SK-N-SH (cell line): ENCODE data around the gene THEM5. TPM values are rescaled to one million over a fixed set of nuclear protein-coding genes. Genes with fewer than 3 reads are reported as not detected.

Source experiments
- CTCF ChIA-PET: fragments of 300-600, 350-600 bp; formaldehyde crosslinking; extraction: SDS; loops from one replicate; lab custom pipeline; 2021; lab: Yijun Ruan, JAX
- POLR2A ChIA-PET: fragments of 350-600 bp; sonication (Branson Sonifier 250); formaldehyde crosslinking; extraction: SDS; loops from one replicate; lab custom pipeline; 2020; ENCODE audit warnings: antibody characterized with exemption, inconsistent platforms; lab: Yijun Ruan, JAX
- DNase-seq: peaks from one replicate; pipeline ENCODE4 v3.0.0; 2012
- H2AFZ ChIP-seq: fragments of 200-600 bp; sonication (generic); 2 replicates; pipeline ENCODE4 v1.8.1; 2016; ENCODE audit warnings: antibody characterized with exemption, mild to moderate bottlenecking, low read depth
- H3F3A ChIP-seq: fragments of 200-600 bp; sonication (generic); replicated peaks from 2 replicates; pipeline ENCODE3; 2016; ENCODE audit warnings: antibody characterized with exemption, mild to moderate bottlenecking; ENCODE audit not compliant: insufficient read depth
- H3K27ac ChIP-seq, 2 experiments: fragments of 200-500 bp in 1 of 2; fragments of 200-600 bp in 1 of 2; sonication (Bioruptor generic) in 1 of 2; sonication (generic), shearing (Covaris generic) in 1 of 2; 2 replicates each; pipeline versions ENCODE4 v1.5.1 to v1.6.1; 2014 to 2016; ENCODE audit warnings: low read depth in 2 of 2, inconsistent platforms in 1 of 2, low read length in 1 of 2, mild to moderate bottlenecking in 1 of 2, mixed read lengths in 1 of 2
- H3K27me3 ChIP-seq: fragments of 200-600 bp; sonication (generic), shearing (Covaris generic); 2 replicates; pipeline ENCODE4 v1.6.1; 2016; ENCODE audit warnings: mixed run types; ENCODE audit not compliant: insufficient read depth
- H3K36me3 ChIP-seq, 2 experiments: fragments of 200-500 bp in 1 of 2; fragments of 200-600 bp in 1 of 2; sonication (Bioruptor generic) in 1 of 2; sonication (generic) in 1 of 2; replicated peaks in 1 of 2; 2 replicates each; pipeline versions ENCODE3 to v1.5.1; 2014 to 2016; ENCODE audit warnings: low read length in 1 of 2, mild to moderate bottlenecking in 1 of 2; ENCODE audit not compliant: insufficient read depth in 2 of 2, control insufficient read depth in 1 of 2
- H3K4me1 ChIP-seq, 2 experiments: fragments of 200-500 bp in 1 of 2; fragments of 200-600 bp in 1 of 2; sonication (Bioruptor generic) in 1 of 2; sonication (generic), shearing (Covaris generic) in 1 of 2; 2 replicates each; pipeline versions ENCODE4 v1.5.1 to v1.6.1; 2014 to 2016; ENCODE audit warnings: low read depth in 1 of 2, low read length in 1 of 2, mixed run types in 1 of 2; ENCODE audit not compliant: insufficient read depth in 2 of 2, control insufficient read depth in 1 of 2
- H3K4me2 ChIP-seq: fragments of 200-600 bp; sonication (generic), shearing (Covaris generic); 2 replicates; pipeline ENCODE4 v1.6.1; 2017; ENCODE audit warnings: mixed run types
- H3K4me3 ChIP-seq, 2 experiments: fragments of 200-500 bp in 1 of 2; fragments of 200-600 bp in 1 of 2; sonication (Bioruptor generic) in 1 of 2; sonication (generic), shearing (Covaris generic) in 1 of 2; 2 replicates each; pipeline versions ENCODE4 v1.5.1 to v1.8.1; 2014 to 2016; ENCODE audit warnings: low read depth in 2 of 2, inconsistent platforms in 1 of 2, low read length in 1 of 2, mild to moderate bottlenecking in 1 of 2, mixed read lengths in 1 of 2, moderate library complexity in 1 of 2
- H3K79me2 ChIP-seq: fragments of 200-600 bp; sonication (generic); 2 replicates; pipeline ENCODE4 v1.8.1; 2017; ENCODE audit warnings: mild to moderate bottlenecking; ENCODE audit not compliant: insufficient read depth
- H3K9ac ChIP-seq: fragments of 200-600 bp; sonication (generic); 2 replicates; pipeline ENCODE4 v1.6.1; 2017; ENCODE audit warnings: mixed run types
- H3K9me2 ChIP-seq: fragments of 200-600 bp; sonication (generic); 2 replicates; pipeline ENCODE4 v1.6.1; 2017; ENCODE audit warnings: mixed run types
- H3K9me3 ChIP-seq: fragments of 200-600 bp; sonication (generic); 2 replicates; pipeline ENCODE4 v1.6.1; 2017; ENCODE audit warnings: mixed run types, mild to moderate bottlenecking, moderate library complexity
- H4K20me1 ChIP-seq: fragments of 200-600 bp; sonication (generic); 2 replicates; pipeline ENCODE4 v1.6.1; 2017; ENCODE audit warnings: mild to moderate bottlenecking, mixed run types; ENCODE audit not compliant: insufficient read depth
- ELF1 ChIP-seq: IDR thresholded peaks from 2 replicates; pipeline ENCODE4 v1.4.0; 2012
- EP300 ChIP-seq, 2 experiments: IDR thresholded peaks; 2 replicates each; pipeline versions ENCODE4 v1.4.0 to v1.6.1; 2012; ENCODE audit warnings: borderline replicate concordance in 1 of 2, low read depth in 1 of 2, low read length in 1 of 2
- FOSL2 ChIP-seq: IDR thresholded peaks from 2 replicates; pipeline ENCODE4 v1.4.0; 2012; ENCODE audit warnings: low read depth, mild to moderate bottlenecking, moderate library complexity, borderline replicate concordance
- FOXM1 ChIP-seq: IDR thresholded peaks from 2 replicates; pipeline ENCODE4 v1.4.0; 2012; ENCODE audit warnings: low read depth, mild to moderate bottlenecking
- GABPA ChIP-seq: IDR thresholded peaks from 2 replicates; pipeline ENCODE4 v1.4.0; 2012; ENCODE audit warnings: low read depth, mild to moderate bottlenecking
- IRF3 ChIP-seq: fragments of 150-350 bp; IDR thresholded peaks from 2 replicates; pipeline ENCODE4 v1.6.1; 2016; ENCODE audit warnings: mild to moderate bottlenecking, low read depth, low read length
- MXI1 ChIP-seq: IDR thresholded peaks from 2 replicates; pipeline ENCODE4 v1.6.1; 2012; ENCODE audit warnings: mild to moderate bottlenecking, low read depth, low read length, improper control_type of control experiment
- PBX3 ChIP-seq: IDR thresholded peaks from 2 replicates; pipeline ENCODE4; 2012
- POLR2AphosphoS5 ChIP-seq: IDR thresholded peaks from 2 replicates; pipeline ENCODE4 v1.6.1; 2012; ENCODE audit warnings: low read depth, low read length
- RAD21 ChIP-seq: IDR thresholded peaks from 2 replicates; pipeline ENCODE4 v1.6.1; 2012; ENCODE audit warnings: mild to moderate bottlenecking, low read length
- RCOR1 ChIP-seq: fragments of 150-350 bp; IDR thresholded peaks from 2 replicates; pipeline ENCODE4 v1.6.1; 2017; ENCODE audit warnings: antibody characterized with exemption, low read length
- RXRA ChIP-seq: IDR thresholded peaks from 2 replicates; pipeline ENCODE4 v1.4.0; 2012; ENCODE audit warnings: low read depth, mild to moderate bottlenecking, borderline replicate concordance
- SIN3A ChIP-seq: IDR thresholded peaks from 2 replicates; pipeline ENCODE4 v1.6.1; 2012; ENCODE audit warnings: low read depth, mild to moderate bottlenecking, low read length, moderate library complexity, borderline replicate concordance
- SMC3 ChIP-seq: IDR thresholded peaks from 2 replicates; pipeline ENCODE4 v1.6.1; 2012; ENCODE audit warnings: low read depth, low read length, improper control_type of control experiment
- TAF1 ChIP-seq: IDR thresholded peaks from 2 replicates; pipeline ENCODE4 v1.6.1; 2012; ENCODE audit warnings: low read depth, mild to moderate bottlenecking, low read length, moderate library complexity, borderline replicate concordance
- TCF12 ChIP-seq: IDR thresholded peaks from 2 replicates; pipeline ENCODE4 v1.4.0; 2012
- USF1 ChIP-seq: IDR thresholded peaks from 2 replicates; pipeline ENCODE4 v1.4.0; 2012; ENCODE audit warnings: low read depth, borderline replicate concordance
- USF2 ChIP-seq: fragments of 150-350 bp; IDR thresholded peaks from 2 replicates; pipeline ENCODE4 v1.6.1; 2017; ENCODE audit warnings: antibody characterized with exemption, low read length, low read depth, borderline replicate concordance
- YY1 ChIP-seq: IDR thresholded peaks from 2 replicates; pipeline ENCODE4 v1.4.0; 2012; ENCODE audit warnings: low read depth, mild to moderate bottlenecking
- ZBTB33 ChIP-seq: IDR thresholded peaks from 2 replicates; pipeline ENCODE4 v1.4.0; 2012; ENCODE audit warnings: low read depth, borderline replicate concordance
- WGBS: methylation state at CpG from one replicate; pipeline ENCODE4 v1.1.6; 2017; ENCODE audit warnings: low lambda C conversion rate; 5-methylcytosine and 5-hydroxymethylcytosine counted together
- polyA plus RNA-seq, 3 experiments: library from polyadenylated mRNA; depleted of rRNA; stranded (reverse); fragments of >200 nt; gene quantifications; 2 replicates each; pipeline ENCODE4 v1.2.3, GENCODE V29; 2012

The THEM5 gene
- polyA plus RNA-seq, 1 of the 3 experiments (the other 2 are of a cell fraction) = not detected

GRCh38 chr1:151887028-151887427 lies 33.5 kb upstream of the THEM5 start:
- TF ChIP-seq RAD21 = no peak
- no peak for TF ChIP-seq TCF12
- TF ChIP-seq SIN3A = no peak
- no peak for TF ChIP-seq MXI1
- no peak for TF ChIP-seq EP300 (IDR thresholded peaks at IDR 0.05; ENCODE audit: borderline replicate concordance in 1 of 2, low read depth in 1 of 2, low read length in 1 of 2)
- no peak for TF ChIP-seq IRF3
- TF ChIP-seq PBX3 = no peak
- no peak for TF ChIP-seq ZBTB33
- no peak for TF ChIP-seq RXRA
- TF ChIP-seq POLR2AphosphoS5 = no peak
- no peak for TF ChIP-seq ELF1
- TF ChIP-seq FOSL2 = no peak
- no peak for TF ChIP-seq YY1
- TF ChIP-seq FOXM1 = no peak
- TF ChIP-seq, all 33 proteins: peak for 0
- peaks cover 7 to 25% of the 10 kb centered on the region in 2 experiments for H3K36me3 ChIP-seq
- DNase-seq = no peak
- no peaks in the 10 kb centered on the region for H3F3A ChIP-seq
- no peaks in the 10 kb centered on the region for H3K9me3 ChIP-seq
- H4K20me1 ChIP-seq = no peaks in the 10 kb centered on the region
- no peak overlapping the region for H3K27ac ChIP-seq
- ChIA-PET CTCF (interaction anchor here (1.5 to 2.9 kb wide), 2 partner anchors 115 to 166 kb away, joined by 3 to 13 read pairs; no protein-coding TSS in a partner anchor), POLR2A (no interaction called here)
- no peaks in the 10 kb centered on the region for H3K27me3 ChIP-seq
- no peak overlapping the region for H3K4me3 ChIP-seq
- no peaks in the 10 kb centered on the region for H3K79me2 ChIP-seq
- WGBS = 84% methylated on average over 1 of the region's 1 CpG
- H3K4me1 ChIP-seq = no peaks in the 10 kb centered on the region
- H3K4me2 ChIP-seq = no peak overlapping the region
- no peaks in the 10 kb centered on the region for H3K9me2 ChIP-seq
- no peak overlapping the region for H2AFZ ChIP-seq
- no peak overlapping the region for H3K9ac ChIP-seq

GRCh38 chr1:151885479-151885878 lies 32.0 kb upstream of the THEM5 start:
- Histone ChIP-seq H3K79me2 (no peaks in the 10 kb centered on the region), H3K9me2 (no peaks in the 10 kb centered on the region), H3K4me3 (no peak overlapping the region), H3F3A (no peaks in the 10 kb centered on the region), H3K9me3 (no peaks in the 10 kb centered on the region), H3K27ac (no peak overlapping the region), H3K9ac (no peak overlapping the region), H3K27me3 (no peaks in the 10 kb centered on the region), H3K4me2 (no peak overlapping the region), H3K36me3 (peaks cover 7 to 13% of the 10 kb centered on the region in 2 experiments), H4K20me1 (no peaks in the 10 kb centered on the region), H3K4me1 (no peaks in the 10 kb centered on the region), H2AFZ (no peak overlapping the region)
- no peak for DNase-seq
- TF ChIP-seq RCOR1 (no peak), FOXM1 (no peak), ZBTB33 (no peak), SMC3 (no peak), GABPA (no peak), ELF1 (no peak), USF1 (no peak), RXRA (no peak), USF2 (no peak), EP300 (IDR thresholded peaks at IDR 0.05; ENCODE audit: borderline replicate concordance in 1 of 2, low read depth in 1 of 2, low read length in 1 of 2) (no peak), TAF1 (no peak), MXI1 (no peak)
- CTCF ChIA-PET = no interaction called here
- POLR2A ChIA-PET = no interaction called here
- 81% methylated on average over 1 of the region's 1 CpG for WGBS
